ENCODE data around the gene OR10K2. TPM values are rescaled to one million over a fixed set of nuclear protein-coding genes. Genes with fewer than 3 reads are reported as not detected.

Gene OR10K2
- total RNA-seq, 4 donors from 2014 or later = not detected

DNA sequence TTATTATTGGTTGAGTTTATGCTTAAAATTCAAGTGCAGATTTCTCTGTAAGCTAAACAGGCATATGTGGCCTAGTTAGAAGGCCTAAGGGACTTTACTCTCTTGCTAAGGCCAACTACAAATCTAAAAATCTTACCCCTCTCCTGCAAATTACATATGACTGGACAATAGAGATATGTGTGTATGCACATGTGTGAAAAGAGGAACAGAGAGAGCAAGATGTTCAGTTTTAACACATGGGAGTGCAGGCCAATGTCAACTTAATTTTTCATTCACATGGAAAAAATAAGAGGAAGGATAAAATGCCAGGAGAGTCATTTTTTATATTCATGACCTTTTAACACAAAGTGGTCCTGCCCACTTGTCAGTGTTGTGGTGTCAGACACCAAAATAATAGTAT lies 8.5 kb downstream of the OR10K2 start:
- Histone ChIP-seq H3K27me3 (no peaks in the 10 kb centered on the region), H3K9me3 (no peaks in the 10 kb centered on the region), H3K36me3 (no peaks in the 10 kb centered on the region), H3K4me1 (no peaks in the 10 kb centered on the region), H3K4me3 (no peak overlapping the region), H3K27ac (no peak overlapping the region)
- no peak for DNase-seq (ENCODE audit: low spot score in 2 of 2)
- TF ChIP-seq POLR2A (IDR thresholded peaks at IDR 0.05) (no peak), CTCF (IDR thresholded peaks at IDR 0.05) (no peak)

GRCh38 chr1:158414651-158415345 lies 11.2 kb downstream of the OR10K2 start:
- no peaks in the 10 kb centered on the region for H3K9me3 ChIP-seq
- no peaks in the 10 kb centered on the region for H3K36me3 ChIP-seq
- DNase-seq (ENCODE audit: low spot score in 2 of 2) = no peak
- WGBS = 83% methylated on average over 4 of the region's 4 CpGs
- H3K4me1 ChIP-seq = no peaks in the 10 kb centered on the region
- no peak for TF ChIP-seq CTCF (IDR thresholded peaks at IDR 0.05)
- TF ChIP-seq POLR2A (IDR thresholded peaks at IDR 0.05) = no peak
- TF ChIP-seq EP300 (IDR thresholded peaks at IDR 0.05) = no peak
- no peak for TF ChIP-seq POLR2AphosphoS5 (IDR thresholded peaks at IDR 0.05)
- H3K4me3 ChIP-seq = no peak overlapping the region
- H3K27me3 ChIP-seq = no peaks in the 10 kb centered on the region
- no peak overlapping the region for H3K27ac ChIP-seq

- no peak for DNase-seq (ENCODE audit: low spot score in 2 of 2)
- Histone ChIP-seq H3K27me3 (no peaks in the 10 kb centered on the region), H3K4me1 (no peaks in the 10 kb centered on the region), H3K36me3 (no peaks in the 10 kb centered on the region), H3K9me3 (no peaks in the 10 kb centered on the region), H3K27ac (no peak overlapping the region), H3K4me3 (no peak overlapping the region)
- TF ChIP-seq POLR2A (IDR thresholded peaks at IDR 0.05) (no peak), EP300 (IDR thresholded peaks at IDR 0.05) (no peak), CTCF (IDR thresholded peaks at IDR 0.05) (no peak), POLR2AphosphoS5 (IDR thresholded peaks at IDR 0.05) (no peak)
- WGBS = 76% methylated on average over 5 of the region's 5 CpGs
Observed at GRCh38 chr1:158407092-158407491, 18.9 kb downstream of the OR10K2 start.

- H3K36me3 ChIP-seq = no peaks in the 10 kb centered on the region
- TF ChIP-seq POLR2AphosphoS5 (IDR thresholded peaks at IDR 0.05) = no peak
- TF ChIP-seq EP300 (IDR thresholded peaks at IDR 0.05) = no peak
- TF ChIP-seq POLR2A (IDR thresholded peaks at IDR 0.05) = no peak
- WGBS = 81% methylated on average over 3 of the region's 3 CpGs
- H3K27ac ChIP-seq = no peak overlapping the region
- no peak overlapping the region for H3K4me3 ChIP-seq
- no peaks in the 10 kb centered on the region for H3K27me3 ChIP-seq
- H3K9me3 ChIP-seq = no peaks in the 10 kb centered on the region
- H3K4me1 ChIP-seq = no peaks in the 10 kb centered on the region
- DNase-seq (ENCODE audit: low spot score in 2 of 2) = no peak
Observed at GRCh38 chr1:158400871-158401270, 25.2 kb downstream of the OR10K2 start.

- Histone ChIP-seq H3K27me3 (no peaks in the 10 kb centered on the region), H3K4me3 (no peak within 1 kb of the TSS), H3K4me1 (no peaks in the 10 kb centered on the region), H3K27ac (no peak within 1 kb of the TSS), H3K36me3 (no peaks in the 10 kb centered on the region), H3K9me3 (no peaks in the 10 kb centered on the region)
- 88% methylated on average over 5 of the region's 5 CpGs for WGBS
- no peak for TF ChIP-seq CTCF (IDR thresholded peaks at IDR 0.05)
- TF ChIP-seq POLR2AphosphoS5 (IDR thresholded peaks at IDR 0.05) = no peak
- TF ChIP-seq EP300 (IDR thresholded peaks at IDR 0.05) = no peak
- TF ChIP-seq POLR2A (IDR thresholded peaks at IDR 0.05) = no peak
- no peak for DNase-seq (ENCODE audit: low spot score in 2 of 2)
Observed at GRCh38 chr1:158398818-158399514, 27.1 kb downstream of the OR10K2 start, which contains the start of gene OR10T2. Gene OR10T2, minus strand, starts transcription at chr1:158399466. Its CDS starts 0 bp downstream, at chr1:158399466.
